ENCODE measurements around the gene RALGPS1.

DNA sequence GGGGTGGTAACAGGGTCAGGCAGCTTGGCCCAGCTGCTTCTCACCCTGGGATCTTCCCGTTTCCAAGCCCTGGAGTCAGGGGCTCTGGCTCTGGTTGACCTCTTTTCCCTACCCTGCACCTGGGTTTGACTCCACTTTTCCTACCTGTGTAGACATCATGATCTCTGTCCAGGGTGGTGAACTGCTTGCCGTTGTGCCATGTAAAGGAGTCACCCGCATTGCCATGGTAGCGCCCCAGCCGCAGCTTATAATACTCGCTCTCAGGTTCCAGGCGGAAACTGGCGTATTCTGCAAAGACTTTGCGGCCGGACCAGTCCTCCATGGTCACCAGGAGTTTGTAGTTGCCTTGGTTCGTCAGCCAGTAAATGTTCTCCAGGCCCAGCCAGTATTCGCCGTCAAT is 176.9 kb downstream of the RALGPS1 start:
- TF ChIP-seq ZNF552 (CRISPR knock-in tag; IDR thresholded peaks at IDR 0.05; ENCODE audit: borderline replicate concordance) (no peak), TAF1 (CRISPR knock-in tag; IDR thresholded peaks at IDR 0.05) (no peak), YY1 (IDR thresholded peaks at IDR 0.05; ENCODE audit: insufficient read depth, insufficient replicate concordance, low read depth, low read length) (no peak)

All from HepG2 (cell line).